Iris pigment epithelial cell (primary cell): ENCODE results near the gene ARHGAP42.
"Not testable (repeated sequence)": the region's sequence is repeated elsewhere in the genome, so short reads cannot be mapped to it uniquely, and the experiment has no call there.

Experiments used
- DNase-seq: peaks from one replicate; pipeline ENCODE4 v3.0.0-alpha.2; 2011; ENCODE audit warnings: low read depth

ARHGAP42 gene

DNA sequence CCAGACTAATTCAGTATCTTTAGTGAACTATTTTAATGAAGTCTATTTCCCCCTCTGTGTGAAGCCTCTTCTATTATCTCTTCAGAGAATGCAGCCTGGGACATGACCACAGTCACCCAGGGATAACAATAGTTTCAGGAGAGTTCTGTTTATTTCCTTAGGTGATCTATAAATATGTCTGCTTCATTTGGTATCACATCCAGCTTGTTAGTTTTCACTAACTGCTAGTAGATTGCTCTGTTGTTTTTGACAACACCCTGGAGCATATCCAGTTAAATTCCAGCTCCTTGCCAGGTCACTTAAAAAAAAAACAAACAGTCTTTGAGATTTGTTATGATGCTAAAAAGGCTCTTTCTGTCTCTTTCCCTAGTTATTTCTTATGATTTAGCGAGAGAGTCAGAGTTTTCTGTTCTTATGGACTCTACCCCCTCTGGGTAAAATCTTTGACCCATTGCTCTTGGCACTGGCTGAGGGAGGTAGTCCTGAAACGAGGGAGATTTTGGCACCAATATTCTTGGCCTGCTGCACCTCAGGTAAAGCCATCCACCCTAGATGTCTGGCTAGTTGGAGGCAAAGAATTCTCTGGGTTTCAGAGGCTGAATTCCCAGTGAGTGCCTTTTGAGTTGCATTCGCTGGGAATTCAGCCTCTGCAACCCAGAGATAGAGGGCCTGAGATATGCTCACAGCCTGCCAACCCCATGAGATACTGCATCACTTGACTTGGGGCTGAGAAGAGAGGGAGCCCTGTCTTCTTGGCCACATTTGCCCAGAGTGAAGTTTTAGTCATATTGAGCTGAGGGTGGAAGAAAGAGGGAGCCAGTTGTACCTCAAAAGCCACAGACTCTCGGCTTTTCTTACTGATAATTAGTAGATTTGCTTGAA, 283.4 kb downstream of the ARHGAP42 start:
- DNase-seq: peak; percentile 8

DNA sequence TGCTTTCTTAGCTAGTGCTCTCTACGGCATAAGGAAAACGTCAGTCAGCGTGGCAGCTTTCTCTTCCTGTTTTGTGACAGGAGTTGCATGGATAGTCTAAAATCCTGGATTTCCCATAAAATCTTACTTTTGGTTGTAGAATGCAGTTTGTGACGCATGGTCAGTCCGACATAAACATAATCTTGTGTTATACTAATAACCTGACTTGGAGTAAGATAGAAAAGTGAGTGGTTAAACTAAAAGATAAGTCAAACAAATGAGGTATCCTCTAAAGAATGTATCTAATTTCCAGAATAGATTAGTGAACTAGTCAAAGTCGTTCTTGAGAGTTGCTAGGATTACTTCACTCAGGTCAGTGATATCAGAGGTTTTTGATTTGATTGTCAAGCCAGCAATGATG, 285.0 kb downstream of the ARHGAP42 start:
- peak; percentile 4 for DNase-seq

DNA sequence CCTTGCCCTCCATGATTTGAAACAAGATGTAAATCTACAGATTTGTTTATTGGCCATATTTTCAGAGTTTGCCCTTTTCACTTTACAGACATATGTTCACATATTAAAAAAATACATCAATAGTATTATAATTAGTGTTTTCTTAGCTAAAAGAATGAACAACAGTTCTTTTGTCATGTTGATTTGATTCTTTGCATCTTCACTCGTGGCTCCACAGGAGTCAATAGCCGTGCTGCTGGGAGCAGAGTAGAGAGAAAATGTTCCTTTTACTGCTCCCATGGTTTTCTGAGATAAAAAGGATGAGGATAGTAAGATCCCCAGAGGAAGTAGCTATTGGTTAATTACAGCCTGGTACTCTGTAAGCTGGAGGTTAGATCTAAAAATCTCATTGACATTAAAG, 291.4 kb downstream of the ARHGAP42 start:
- no peak for DNase-seq

DNA sequence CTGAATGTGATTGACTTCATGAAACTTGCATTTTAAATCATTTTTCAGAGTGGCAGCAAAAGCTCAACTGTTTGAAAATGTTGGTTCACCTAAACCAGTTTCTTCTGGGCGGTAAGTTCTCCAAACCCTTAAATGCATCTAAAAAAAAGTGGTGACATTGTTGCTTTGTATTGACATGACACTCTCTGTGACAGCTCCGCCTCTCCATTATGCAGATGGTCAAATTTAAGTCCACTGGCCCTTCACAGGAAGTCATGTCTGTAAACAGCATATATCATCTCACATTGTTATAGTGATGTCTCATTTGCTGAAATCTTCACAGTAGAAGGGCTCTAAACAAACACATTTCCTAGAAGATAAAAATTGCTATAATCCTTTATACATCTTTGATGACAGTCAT, 291.9 kb downstream of the ARHGAP42 start:
- DNase-seq: no peak

DNA sequence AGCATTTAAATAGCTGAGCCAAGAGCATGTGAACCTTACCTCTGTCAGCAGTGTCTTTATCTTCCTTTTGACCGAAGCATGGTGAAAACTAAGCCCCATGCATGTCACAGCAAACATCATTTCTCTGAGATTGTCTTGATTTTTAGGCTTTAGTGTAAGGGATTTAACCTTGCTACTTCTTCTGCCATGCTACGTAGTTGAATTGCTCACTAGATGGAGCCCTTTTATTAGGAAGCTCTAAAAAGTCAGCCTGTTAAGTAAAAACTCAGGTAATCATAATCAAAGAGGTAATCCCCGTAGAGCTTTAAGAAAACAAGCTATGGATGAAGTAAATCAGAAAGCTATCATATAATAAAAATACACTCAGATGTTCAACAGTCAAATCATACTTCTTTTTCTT, 293.1 kb downstream of the ARHGAP42 start:
- DNase-seq: peak; percentile 17

DNA sequence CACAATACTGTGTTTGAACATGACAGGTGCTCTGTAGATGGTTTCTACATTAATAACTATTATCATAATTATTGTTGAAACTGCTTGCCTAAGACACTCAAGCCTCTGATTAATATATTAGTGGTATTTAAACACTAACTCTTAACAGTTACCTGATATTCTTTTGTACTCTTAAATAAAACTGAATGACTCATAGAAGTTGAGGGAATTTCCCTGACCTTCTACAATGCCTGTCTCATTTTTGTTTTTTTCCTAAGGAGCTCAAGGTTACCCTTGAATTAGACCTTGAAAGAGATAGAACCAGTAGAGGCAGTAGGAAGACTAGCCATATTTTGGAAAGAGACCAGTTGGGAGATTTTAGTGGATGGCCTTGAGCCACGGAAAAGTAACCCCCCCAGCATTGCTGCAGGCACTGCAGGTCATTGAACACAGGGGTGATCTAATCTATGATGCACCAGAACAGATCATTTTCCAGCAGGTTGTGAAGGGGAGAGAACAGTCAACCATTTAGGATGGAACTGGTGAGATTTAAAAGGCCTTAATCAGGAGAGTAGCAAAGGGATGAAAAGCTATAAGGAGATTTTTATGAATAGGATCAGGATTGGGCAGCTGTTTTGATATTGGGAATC, 294.2 kb downstream of the ARHGAP42 start:
- DNase-seq: peak; percentile 10

DNA sequence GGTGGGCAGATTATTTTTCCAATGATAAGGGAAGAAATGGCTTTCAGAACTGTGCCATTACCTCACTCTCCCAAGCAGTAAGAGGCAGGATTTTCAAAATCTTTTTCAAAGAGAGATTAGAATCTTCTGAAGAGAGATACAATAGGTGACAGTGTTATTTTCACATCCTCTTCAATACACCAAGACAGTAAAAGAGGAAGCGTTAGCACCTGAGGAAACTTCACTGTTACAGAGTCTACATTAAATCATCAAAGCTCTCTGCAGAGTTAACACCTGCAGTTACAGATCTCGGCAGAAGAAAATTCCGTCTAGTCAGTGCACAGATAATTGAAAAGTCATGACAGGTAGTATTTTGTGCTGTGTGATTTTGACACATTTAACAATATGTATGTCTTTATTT, 297.6 kb downstream of the ARHGAP42 start:
- DNase-seq: no peak

DNA sequence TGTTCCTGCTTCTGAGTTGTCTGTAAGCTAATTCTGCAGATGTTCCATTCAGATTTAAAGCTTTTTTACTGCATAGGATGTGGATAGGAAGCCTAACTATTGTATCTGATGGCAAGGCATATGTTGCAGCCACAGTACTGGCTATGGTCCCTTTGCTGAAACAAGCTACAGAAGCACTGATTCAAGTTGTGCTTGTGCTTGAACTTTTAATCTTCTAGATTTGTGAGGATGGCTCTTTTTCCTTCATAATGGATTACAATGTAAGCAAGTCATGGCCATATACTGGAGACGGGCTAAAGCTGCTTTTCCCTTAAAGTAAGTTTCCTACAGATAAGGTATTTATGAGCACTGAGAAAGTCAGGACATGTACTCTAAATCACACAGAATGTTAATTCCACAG, 303.8 kb downstream of the ARHGAP42 start:
- no peak for DNase-seq

DNA sequence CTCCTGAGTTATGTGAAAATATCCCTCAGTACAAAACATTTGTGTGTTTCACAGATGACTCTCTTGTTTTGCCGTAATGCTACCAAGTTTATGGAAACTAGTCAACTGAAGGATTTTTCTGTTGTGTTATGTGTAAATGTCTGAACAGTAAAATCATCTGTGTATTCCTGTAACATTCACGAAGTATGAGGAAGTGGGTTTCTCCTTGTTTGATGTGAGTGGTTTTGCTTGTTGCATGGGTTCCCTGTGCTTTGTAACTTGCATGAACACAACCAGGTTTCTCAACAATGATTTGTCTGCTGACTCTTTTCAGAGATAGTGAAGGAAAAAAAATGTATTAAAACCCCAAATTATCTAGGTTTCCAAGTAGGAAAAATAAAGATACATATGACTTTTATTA, 304.5 kb downstream of the ARHGAP42 start:
- DNase-seq: peak; percentile 35

DNA sequence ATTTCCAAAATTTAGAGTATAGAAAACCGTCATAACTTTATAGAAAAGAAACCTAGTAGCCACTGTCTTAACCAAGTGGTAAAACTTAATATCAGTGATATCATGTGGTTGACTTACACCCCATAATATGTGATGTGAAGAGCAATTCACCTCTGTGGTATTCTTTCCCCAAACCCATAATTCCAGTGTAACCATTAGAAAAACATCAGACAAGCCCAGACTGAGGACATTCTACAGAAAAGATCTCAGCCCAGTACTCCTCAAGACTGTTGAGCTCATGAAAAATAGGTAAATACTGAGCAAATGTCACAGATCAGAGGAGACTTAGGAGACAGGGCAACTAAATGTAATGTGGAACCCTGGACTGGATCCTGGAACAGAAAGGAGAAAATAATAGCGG, 307.9 kb downstream of the ARHGAP42 start:
- no peak for DNase-seq

DNA sequence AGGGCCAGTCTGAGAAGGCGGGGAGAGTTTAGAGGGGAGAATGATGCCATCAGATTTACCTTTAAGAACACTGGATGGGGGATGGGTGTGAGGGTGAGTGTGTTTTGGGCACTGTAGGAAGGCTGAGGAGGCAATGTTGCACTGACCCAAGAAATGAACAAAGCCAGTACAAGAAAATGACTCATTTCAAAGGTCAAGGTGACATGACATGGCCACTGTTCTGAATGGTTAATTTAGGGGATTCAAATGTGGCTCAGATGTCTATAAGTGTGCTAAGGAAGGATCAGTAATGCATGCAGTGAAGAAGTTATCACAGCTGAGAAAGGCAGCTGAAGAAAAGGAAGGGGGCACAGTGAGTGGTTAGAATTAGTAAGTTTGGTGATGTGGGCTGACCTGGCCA, 312.7 kb downstream of the ARHGAP42 start:
- no peak for DNase-seq

DNA sequence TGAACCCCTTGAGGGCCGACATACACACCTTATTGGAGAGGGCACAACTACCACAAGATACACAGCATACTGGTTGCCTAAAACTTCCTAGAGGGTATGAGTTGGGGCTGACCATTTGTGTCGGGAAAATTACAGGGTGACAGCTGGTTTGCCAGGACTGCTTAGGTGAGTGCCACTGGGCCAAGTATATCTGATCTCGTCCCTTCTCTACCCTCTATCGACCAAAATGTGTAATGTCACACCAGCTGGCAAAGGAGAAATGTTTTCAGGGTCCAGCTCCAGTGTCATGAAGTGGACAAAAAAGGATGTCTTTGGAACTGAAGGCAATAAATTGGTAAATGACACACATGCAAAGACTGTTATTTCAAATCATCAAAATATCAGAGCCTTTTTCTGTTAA, 316.4 kb downstream of the ARHGAP42 start:
- no peak for DNase-seq

DNA sequence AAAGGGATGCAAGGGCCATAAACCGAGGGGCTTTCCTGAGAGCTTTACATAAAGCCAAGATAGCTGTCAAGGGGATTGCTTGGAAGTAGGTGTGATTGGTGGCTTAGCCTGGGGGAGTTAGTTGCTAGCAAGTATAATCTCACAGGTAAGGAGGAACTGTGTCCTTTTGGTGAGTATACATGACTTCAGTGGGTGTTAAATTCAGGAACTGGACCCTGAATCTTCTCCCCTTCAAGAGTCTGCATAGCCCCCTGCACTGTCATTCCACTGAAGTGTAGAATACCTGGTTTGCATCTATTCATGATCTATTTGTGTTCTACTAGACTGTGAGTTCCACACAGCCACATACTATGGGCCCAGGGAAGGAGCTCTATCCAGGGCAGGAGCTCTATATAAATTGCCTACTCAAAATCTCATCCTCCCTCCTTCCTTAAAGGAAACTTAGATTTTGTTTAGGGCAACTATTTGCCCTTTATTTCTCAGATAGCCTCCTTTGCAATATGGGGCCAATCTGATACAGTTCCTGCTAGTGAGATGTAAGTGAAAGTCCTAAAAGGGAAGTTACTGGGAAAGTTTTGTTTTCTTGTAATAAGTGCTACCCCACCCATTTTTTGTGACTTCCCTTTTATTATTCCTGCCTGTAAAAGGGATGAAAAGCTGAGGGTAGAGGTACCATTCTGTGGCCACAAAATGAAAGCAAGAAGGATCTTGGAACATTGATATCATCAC, 322.0 kb downstream of the ARHGAP42 start:
- DNase-seq: no peak

DNA sequence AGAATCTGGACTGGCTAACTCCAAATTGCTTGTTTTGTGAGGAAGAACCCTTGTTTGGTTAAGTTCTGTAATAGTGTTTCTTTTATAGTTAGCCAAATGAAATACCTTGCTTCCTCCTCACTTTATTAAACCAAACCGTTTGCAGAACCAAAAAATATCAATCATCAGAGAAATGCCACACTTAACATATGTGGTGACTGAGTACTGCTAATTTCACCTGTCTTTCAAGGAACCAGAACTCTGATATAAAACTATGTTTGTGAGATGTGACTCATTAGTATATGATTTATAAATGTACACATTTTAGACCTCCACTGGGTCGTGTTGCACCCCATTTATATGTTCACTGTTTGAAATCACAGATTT, 322.6 kb downstream of the ARHGAP42 start:
- no peak for DNase-seq

DNA sequence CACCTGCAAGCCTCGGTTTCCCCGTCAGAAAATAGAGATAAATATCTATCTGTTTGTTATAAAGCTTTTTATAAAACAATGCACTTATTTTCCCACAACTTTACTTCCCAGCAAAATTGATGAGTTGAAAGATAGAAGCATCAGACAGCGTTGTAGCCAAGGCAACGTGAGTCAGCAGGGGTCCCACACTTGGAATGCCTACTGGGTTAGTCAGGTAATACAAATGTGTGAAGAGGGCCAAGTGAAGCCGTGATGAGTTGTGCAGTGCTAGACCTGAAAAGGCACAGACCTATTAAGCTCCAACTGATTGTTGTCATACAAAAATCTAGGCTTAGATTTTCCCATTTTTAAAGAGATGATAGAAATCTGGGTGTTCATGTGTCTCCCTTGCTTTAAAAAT, 323.8 kb downstream of the ARHGAP42 start:
- no peak for DNase-seq

DNA sequence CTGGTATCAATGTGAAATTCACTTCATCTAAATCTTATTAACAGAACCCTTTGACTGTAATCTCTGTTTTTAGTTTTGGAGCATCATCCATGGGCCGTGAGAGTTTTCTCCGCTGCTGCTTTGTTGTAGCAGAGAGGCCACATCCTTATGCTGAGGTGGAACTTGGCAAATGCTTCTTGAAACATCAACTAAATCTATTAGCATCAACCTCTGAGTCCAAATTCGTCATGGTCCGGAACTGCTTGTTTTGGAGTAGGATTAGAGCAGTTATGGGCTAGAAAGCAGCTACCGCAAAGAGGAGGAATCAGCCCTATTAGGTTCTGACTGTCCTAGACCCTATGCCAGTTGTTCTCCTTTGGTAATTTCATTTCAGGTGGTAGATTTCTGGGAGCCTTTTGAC, 324.8 kb downstream of the ARHGAP42 start:
- no peak for DNase-seq

DNA sequence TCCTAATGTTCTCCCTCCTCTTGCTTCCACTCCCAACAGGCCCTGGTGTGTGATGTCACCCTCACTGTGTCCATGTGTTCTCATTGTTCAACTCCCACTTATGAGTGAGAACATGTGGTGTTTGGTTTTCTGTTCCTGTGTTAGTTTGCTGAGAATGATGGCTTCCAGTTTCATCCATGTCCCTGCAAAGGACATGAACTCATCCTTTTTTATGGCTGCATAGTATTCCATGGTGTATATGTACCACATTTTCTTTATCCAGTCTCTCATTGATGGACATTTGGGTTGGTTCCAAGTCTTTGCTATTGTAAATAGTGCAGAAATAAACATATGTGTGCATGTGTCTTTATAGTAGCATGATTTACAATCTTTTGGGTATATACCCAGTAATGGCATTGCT, 326.6 kb downstream of the ARHGAP42 start:
- not testable (repeated sequence) for DNase-seq

DNA sequence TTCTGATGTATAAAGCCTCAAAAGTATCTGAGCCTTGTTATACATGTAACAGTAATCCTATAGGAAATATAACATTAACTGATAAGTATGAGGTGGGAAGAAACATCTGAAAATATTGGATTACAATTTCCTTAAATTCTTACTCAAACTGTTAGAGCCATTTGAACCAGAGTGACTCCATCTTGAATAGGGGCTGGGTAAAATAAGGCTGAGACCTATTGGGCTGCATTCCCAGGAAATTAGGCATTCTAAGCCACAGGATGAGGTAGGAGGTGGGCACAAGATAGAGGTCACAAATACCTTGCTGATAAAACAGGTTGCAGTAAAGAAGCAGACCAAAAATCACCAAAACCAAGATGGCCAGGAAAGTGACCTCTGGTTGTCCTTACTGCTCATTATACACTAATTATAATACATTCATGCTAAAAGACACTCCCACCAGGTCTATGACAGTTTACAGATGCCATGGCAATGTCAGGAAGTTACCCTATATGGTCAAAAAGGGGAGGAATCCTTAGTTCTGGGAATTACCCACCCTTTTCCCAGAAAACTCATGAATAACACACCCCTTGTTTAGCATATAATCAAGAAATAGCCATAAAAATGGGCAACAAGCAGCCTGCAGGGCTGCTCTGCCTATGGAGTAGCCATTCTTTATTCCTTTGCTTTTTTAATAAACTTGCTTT, 327.7 kb downstream of the ARHGAP42 start:
- no peak for DNase-seq

DNA sequence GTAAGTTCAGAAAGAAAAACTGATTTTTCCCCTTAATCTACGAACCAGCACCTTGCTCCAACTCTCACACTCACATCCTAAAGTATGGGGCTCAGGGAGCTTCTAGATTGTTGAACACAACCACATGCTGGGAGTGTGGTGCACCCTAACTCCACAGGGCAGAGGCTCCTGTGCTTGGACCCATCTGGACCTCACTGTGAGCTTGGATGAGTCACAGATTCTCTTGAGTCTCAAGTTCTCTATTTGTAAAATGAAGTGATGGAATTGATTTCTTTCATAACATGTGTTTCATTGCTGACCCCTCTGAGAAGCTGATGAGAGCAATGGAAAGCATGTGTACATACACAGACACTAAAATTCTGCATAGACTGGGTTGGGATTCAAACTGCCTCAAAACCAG, 332.8 kb downstream of the ARHGAP42 start:
- DNase-seq: no peak

DNA sequence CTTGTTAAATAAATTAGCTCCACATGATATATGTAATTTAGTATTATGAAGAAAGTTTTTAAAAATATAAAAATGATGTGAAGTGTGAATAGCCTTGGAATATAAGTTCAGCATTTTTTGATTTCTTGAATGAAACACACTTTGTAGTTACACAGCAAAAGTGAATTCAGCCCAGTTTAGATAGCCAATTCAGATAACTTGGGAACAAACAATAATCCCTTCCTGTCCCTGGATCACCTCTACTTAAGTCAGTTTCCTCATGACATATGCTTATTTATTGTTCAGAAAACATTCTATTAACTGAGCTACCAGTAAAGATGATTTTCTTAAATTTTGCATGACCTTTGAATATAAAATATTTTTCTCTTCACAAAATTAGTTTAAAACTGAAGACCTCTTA, 335.2 kb downstream of the ARHGAP42 start:
- no peak for DNase-seq

DNA sequence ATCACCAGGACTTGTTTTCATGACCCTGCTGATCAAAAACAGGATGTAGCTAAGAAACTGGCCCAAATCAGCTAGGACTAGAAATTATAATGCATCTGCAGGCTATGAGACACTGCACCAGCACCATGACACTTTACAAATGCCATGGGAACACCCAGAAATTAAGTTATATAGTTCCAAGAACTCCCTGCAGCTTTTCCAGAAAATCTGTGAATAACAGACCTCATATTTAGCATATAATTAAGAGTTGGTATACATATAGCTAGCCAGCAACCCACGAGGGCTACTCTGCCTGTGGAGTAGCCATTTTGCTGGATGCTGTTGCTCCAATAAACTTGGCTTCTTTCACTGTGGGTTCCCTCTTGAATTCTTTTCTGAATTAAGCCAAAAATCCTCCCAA, 341.6 kb downstream of the ARHGAP42 start:
- DNase-seq: no peak

DNA sequence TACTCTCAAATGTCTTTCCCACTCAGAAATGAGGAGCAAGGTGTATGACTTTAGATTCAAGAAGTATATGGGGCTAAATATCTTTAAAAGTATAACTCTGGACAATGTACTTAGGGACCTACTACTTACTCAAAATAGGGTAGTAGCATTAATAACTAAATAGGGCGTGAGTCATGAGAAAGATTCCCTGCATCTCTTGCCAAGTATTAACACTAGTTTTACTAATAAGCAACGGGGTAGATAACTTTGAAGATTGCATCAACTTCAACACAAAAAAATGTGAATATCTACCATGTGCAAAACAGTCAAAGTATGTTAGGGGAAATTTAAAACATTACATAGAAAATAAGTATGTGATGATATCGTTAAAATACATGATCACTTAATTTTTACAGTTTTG, 342.9 kb downstream of the ARHGAP42 start:
- no peak for DNase-seq

DNA sequence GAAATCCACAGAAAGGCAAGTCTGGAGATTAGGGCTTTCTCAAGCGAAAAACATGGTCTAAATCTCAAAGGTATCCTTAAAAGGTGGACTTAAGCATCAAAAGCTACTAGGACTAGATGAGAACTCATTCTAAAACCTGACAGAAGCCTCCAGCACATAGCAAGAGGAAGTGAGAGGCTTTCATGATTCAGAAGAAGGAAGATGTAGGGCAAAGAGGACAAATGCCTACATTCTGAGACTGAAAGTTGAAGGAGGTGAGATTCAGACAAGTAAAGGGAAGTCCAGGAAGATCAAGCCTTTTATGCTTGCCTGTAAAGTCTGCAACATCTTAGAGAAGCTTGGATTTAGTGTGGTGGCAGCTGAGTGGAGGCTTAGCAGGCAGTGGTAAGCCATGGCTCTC, 343.6 kb downstream of the ARHGAP42 start:
- DNase-seq: no peak
